Smooth muscle cell (in vitro differentiated cells): Measurements from ENCODE around the gene TMOD1. TPM values are rescaled to one million over a fixed set of nuclear protein-coding genes. Genes with fewer than 3 reads are reported as not detected.

Experiments
- DNase-seq: peaks from one replicate; lab custom pipeline; 2025; ENCODE audit not compliant: unreplicated experiment; lab: John Stamatoyannopoulos, UW
- H2AFZ ChIP-seq: fragments of 200-600 bp; sonication (generic); 2 replicates; pipeline ENCODE4 v1.6.0; 2016; ENCODE audit warnings: antibody characterized with exemption, low read depth, mild to moderate bottlenecking
- H3F3A ChIP-seq: fragments of 200-600 bp; sonication (generic); 2 replicates; pipeline ENCODE4 v1.6.0; 2017; ENCODE audit warnings: antibody characterized with exemption, low read depth
- H3K27ac ChIP-seq: fragments of 200-600 bp; sonication (generic); 2 replicates; pipeline ENCODE4 v1.5.1; 2016; ENCODE audit warnings: low read depth, mild to moderate bottlenecking
- H3K27me3 ChIP-seq: fragments of 200-600 bp; sonication (generic); 2 replicates; pipeline ENCODE4 v1.6.1; 2016; ENCODE audit warnings: low read depth, mild to moderate bottlenecking
- H3K36me3 ChIP-seq: fragments of 200-600 bp; sonication (generic); 2 replicates; pipeline ENCODE4 v1.5.1; 2016; ENCODE audit warnings: low read depth
- H3K4me1 ChIP-seq: fragments of 200-600 bp; sonication (generic); 2 replicates; pipeline ENCODE4 v1.5.1; 2016; ENCODE audit warnings: low read depth
- H3K4me2 ChIP-seq: fragments of 200-600 bp; sonication (generic); 2 replicates; pipeline ENCODE4 v1.6.0; 2016; ENCODE audit warnings: mild to moderate bottlenecking
- H3K4me3 ChIP-seq: fragments of 200-600 bp; sonication (generic); 2 replicates; pipeline ENCODE4 v1.5.1; 2016; ENCODE audit warnings: mild to moderate bottlenecking
- H3K79me2 ChIP-seq: fragments of 200-600 bp; sonication (generic); 2 replicates; pipeline ENCODE4 v1.6.0; 2016; ENCODE audit warnings: low read depth, mild to moderate bottlenecking
- H3K9ac ChIP-seq: fragments of 200-600 bp; sonication (generic); 2 replicates; pipeline ENCODE4 v1.6.0; 2016; ENCODE audit warnings: low read depth
- H3K9me3 ChIP-seq: fragments of 200-600 bp; sonication (generic); replicated peaks from 2 replicates; pipeline ENCODE4 v1.5.1; 2016; ENCODE audit warnings: low read depth
- H4K20me1 ChIP-seq: fragments of 200-600 bp; sonication (generic); 2 replicates; pipeline ENCODE4 v1.6.0; 2016; ENCODE audit warnings: low read depth
- WGBS: methylation state at CpG from one replicate; pipeline ENCODE4 v1.1.7; 2016; ENCODE audit warnings: low lambda C conversion rate; 5-methylcytosine and 5-hydroxymethylcytosine counted together
- polyA plus RNA-seq: library from polyadenylated mRNA; unstranded; fragments of >200 nt; fragmentation: Nextera tagmentation; extraction: Ambion mirVana; gene quantifications from 2 replicates; pipeline ENCODE4 v1.2.1, GENCODE V29; 2016
- total RNA-seq: library from RNA; depleted of rRNA; stranded (reverse); fragments of >200 nt; gene quantifications from 2 replicates; pipeline ENCODE4 v1.2.3, GENCODE V29; 2014
- TF ChIP-seq, protein P1 (sequence below): fragments of 200-600 bp; sonication (generic); IDR thresholded peaks from 2 replicates; pipeline ENCODE4 v1.5.1; 2017; ENCODE audit warnings: borderline replicate concordance, mild to moderate bottlenecking, antibody characterized with exemption; ENCODE audit not compliant: insufficient read depth, poor library complexity, severe bottlenecking

TMOD1 gene
- total and polyA plus RNA-seq, 2 experiments from 2014 or later: 0.18 to 0.19 TPM

DNA sequence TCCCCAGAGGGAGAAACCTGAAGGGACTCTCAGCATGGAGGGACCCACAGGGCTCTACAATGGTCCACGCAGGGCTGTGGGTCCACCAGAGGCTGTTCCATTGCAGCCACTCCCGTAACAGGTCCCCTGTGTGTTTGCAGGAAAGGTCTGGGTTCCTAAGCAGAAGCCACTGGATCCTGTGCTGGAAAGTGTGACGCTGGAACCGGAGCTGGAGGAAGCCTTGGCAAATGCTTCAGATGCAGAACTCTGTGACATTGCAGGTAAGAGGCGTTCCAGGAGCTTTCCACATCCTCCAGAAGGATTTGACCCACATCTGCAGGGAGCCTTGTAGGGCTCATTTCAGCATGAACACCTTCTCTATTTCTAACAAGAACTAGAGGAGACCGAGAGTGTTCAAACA lies 51.7 kb downstream of the TMOD1 start:
- no peaks in the 10 kb centered on the region for H3K9me3 ChIP-seq
- H2AFZ ChIP-seq: no peak overlapping the region
- H3K27me3 ChIP-seq: peaks cover 6% of the 10 kb centered on the region
- no peak overlapping the region for H3K4me3 ChIP-seq
- H3F3A ChIP-seq: no peaks in the 10 kb centered on the region
- TF ChIP-seq, protein P1, sequence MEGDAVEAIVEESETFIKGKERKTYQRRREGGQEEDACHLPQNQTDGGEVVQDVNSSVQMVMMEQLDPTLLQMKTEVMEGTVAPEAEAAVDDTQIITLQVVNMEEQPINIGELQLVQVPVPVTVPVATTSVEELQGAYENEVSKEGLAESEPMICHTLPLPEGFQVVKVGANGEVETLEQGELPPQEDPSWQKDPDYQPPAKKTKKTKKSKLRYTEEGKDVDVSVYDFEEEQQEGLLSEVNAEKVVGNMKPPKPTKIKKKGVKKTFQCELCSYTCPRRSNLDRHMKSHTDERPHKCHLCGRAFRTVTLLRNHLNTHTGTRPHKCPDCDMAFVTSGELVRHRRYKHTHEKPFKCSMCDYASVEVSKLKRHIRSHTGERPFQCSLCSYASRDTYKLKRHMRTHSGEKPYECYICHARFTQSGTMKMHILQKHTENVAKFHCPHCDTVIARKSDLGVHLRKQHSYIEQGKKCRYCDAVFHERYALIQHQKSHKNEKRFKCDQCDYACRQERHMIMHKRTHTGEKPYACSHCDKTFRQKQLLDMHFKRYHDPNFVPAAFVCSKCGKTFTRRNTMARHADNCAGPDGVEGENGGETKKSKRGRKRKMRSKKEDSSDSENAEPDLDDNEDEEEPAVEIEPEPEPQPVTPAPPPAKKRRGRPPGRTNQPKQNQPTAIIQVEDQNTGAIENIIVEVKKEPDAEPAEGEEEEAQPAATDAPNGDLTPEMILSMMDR: no peak
- H3K4me1 ChIP-seq: no peaks in the 10 kb centered on the region
- H4K20me1 ChIP-seq: no peaks in the 10 kb centered on the region
- DNase-seq: no peak
- H3K36me3 ChIP-seq: no peaks in the 10 kb centered on the region
- no peak overlapping the region for H3K27ac ChIP-seq
- H3K4me2 ChIP-seq: no peak overlapping the region
- H3K79me2 ChIP-seq: no peaks in the 10 kb centered on the region
- WGBS: 94% methylated on average over 6 of the region's 6 CpGs
- no peak overlapping the region for H3K9ac ChIP-seq

DNA sequence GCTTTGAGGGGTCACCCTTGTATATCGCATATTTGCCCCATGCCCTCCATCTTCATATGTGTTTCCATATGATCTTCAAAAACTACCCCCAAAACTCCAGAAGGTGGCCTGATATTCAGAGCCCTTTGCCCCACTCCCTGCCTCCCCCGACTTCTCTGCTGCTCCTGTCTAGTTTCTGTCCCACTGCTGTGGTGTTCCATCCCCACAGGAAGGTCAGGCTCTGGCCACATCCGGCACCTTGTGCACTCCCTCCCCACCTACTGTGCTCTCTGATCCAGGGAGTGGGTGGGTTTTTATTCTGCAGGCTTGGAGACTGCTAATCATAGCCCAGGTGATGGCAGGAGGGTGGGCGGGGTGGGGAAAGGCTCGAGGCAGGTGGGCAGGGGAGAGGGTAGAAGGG lies 52.4 kb downstream of the TMOD1 start:
- no peak overlapping the region for H3K4me2 ChIP-seq
- WGBS: 98% methylated on average over 5 of the region's 5 CpGs
- H3K36me3 ChIP-seq: no peaks in the 10 kb centered on the region
- no peak overlapping the region for H3K9ac ChIP-seq
- H3K4me1 ChIP-seq: no peaks in the 10 kb centered on the region
- H3K27me3 ChIP-seq: peaks cover 6% of the 10 kb centered on the region
- no peaks in the 10 kb centered on the region for H3K9me3 ChIP-seq
- H4K20me1 ChIP-seq: no peaks in the 10 kb centered on the region
- no peaks in the 10 kb centered on the region for H3K79me2 ChIP-seq
- no peak for DNase-seq
- H3F3A ChIP-seq: no peaks in the 10 kb centered on the region
- H2AFZ ChIP-seq: no peak overlapping the region
- H3K4me3 ChIP-seq: no peak overlapping the region
- TF ChIP-seq, protein P1: no peak
- H3K27ac ChIP-seq: no peak overlapping the region

DNA sequence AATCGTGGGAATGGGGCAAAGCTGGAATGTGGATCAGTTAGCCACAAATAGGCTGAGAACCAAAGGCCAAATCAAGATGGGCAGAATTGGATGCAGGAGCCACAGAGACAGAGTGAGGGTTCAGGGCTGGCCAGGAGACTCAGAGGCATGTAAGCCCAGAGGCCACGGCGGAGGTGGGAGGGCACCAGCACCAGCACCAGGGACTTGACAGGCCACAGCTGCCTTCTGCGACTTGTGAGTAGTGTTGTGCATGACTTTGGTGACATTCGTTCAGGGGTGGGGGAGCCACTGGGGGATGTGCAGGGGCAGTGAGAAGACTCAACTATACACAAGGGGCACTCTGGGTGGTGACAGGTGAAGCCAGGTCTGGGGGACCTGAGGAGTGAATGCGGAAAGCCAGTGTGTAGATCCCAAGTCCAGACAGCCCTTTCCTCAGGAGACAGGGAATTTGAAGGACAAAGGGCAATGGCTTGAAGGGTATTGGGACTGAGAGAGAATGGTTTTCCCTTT lies 53.2 kb downstream of the TMOD1 start:
- Histone ChIP-seq H3K4me2 (no peak overlapping the region), H2AFZ (no peak overlapping the region), H3K4me3 (no peak overlapping the region), H3K27ac (no peak overlapping the region), H3K9me3 (no peaks in the 10 kb centered on the region), H3K79me2 (no peaks in the 10 kb centered on the region), H4K20me1 (no peaks in the 10 kb centered on the region), H3K4me1 (no peaks in the 10 kb centered on the region), H3K36me3 (no peaks in the 10 kb centered on the region), H3K9ac (no peak overlapping the region), H3F3A (no peaks in the 10 kb centered on the region), H3K27me3 (peaks cover 6% of the 10 kb centered on the region)
- no peak for DNase-seq
- 96% methylated on average over 5 of the region's 6 CpGs for WGBS
- TF ChIP-seq, protein P1: no peak

DNA sequence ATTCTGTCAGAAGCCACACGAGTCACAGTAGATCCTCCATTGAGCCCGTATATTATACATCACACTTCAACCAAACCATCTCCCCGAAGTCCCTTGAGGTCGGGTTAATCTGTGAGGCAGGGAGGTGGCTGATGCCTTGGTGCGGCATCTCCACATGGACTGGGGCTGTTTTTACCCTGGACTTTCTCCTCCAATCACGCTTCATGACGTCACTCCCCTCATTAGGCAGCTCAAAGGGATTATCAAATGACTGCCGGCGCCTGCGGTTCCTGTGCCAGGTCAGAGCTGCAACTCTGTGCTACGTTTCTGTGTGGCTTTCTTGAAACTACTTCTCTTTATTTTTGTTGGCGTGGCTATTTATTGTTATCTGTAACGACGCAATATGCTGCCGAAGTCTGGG lies 53.7 kb downstream of the TMOD1 start:
- H3F3A ChIP-seq: no peaks in the 10 kb centered on the region
- H3K27me3 ChIP-seq: peaks cover 4% of the 10 kb centered on the region
- H3K36me3 ChIP-seq: no peaks in the 10 kb centered on the region
- DNase-seq: no peak
- no peaks in the 10 kb centered on the region for H3K79me2 ChIP-seq
- TF ChIP-seq, protein P1: no peak
- H4K20me1 ChIP-seq: no peaks in the 10 kb centered on the region
- WGBS: 82% methylated on average over 15 of the region's 15 CpGs
- no peak overlapping the region for H3K4me2 ChIP-seq
- no peaks in the 10 kb centered on the region for H3K9me3 ChIP-seq
- no peak overlapping the region for H3K4me3 ChIP-seq
- H3K27ac ChIP-seq: no peak overlapping the region
- no peaks in the 10 kb centered on the region for H3K4me1 ChIP-seq
- no peak overlapping the region for H3K9ac ChIP-seq
- no peak overlapping the region for H2AFZ ChIP-seq
